Kidney epithelial cell (primary cell): ENCODE measurements around the gene USH1C. TPM values are rescaled to one million over a fixed set of nuclear protein-coding genes. Genes with fewer than 3 reads are reported as not detected.

ENCODE experiments used
- DNase-seq: peaks from one replicate; pipeline ENCODE4 v3.0.0-alpha.2; 2010; ENCODE audit warnings: low read depth
- H3K27me3 ChIP-seq: 2 replicates; pipeline ENCODE4 v1.6.0; 2011; ENCODE audit warnings: low read length; ENCODE audit not compliant: control insufficient read depth, insufficient read depth
- H3K36me3 ChIP-seq: 2 replicates; pipeline ENCODE4 v1.5.1; 2011; ENCODE audit warnings: low read length; ENCODE audit not compliant: control insufficient read depth, insufficient read depth
- H3K4me3 ChIP-seq: 2 replicates; pipeline ENCODE4 v1.5.1; 2011; ENCODE audit warnings: low read depth, mild to moderate bottlenecking, control low read depth, low read length
- CTCF ChIP-seq: IDR thresholded peaks from 2 replicates; pipeline ENCODE4 v1.5.1; 2011; ENCODE audit warnings: mild to moderate bottlenecking, moderate library complexity, low read length, control low read depth, inconsistent platforms; ENCODE audit not compliant: insufficient read depth, poor library complexity, severe bottlenecking
- total RNA-seq: library from RNA; depleted of rRNA; stranded (reverse); fragments of >200 nt; gene quantifications from 2 replicates; pipeline ENCODE4 v1.2.3, GENCODE V29; 2015

Gene USH1C
- total RNA-seq, 1 donor from 2014 or later = 1.8 TPM

GRCh38 chr11:17519061-17519885 is 24.9 kb downstream of the USH1C start:
- H3K4me3 ChIP-seq = no peak overlapping the region
- H3K36me3 ChIP-seq = no peaks in the 10 kb centered on the region
- TF ChIP-seq CTCF = no peak
- H3K27me3 ChIP-seq = peaks cover 3% of the 10 kb centered on the region
- no peak for DNase-seq

- Histone ChIP-seq H3K4me3 (no peak overlapping the region), H3K36me3 (no peaks in the 10 kb centered on the region), H3K27me3 (peaks cover 3% of the 10 kb centered on the region)
- DNase-seq = no peak
- TF ChIP-seq CTCF = no peak
These were observed 25.9 kb downstream of the USH1C start for GRCh38 chr11:17518366-17518765.

GRCh38 chr11:17517186-17517585 is 27.0 kb downstream of the USH1C start:
- TF ChIP-seq CTCF = no peak
- Histone ChIP-seq H3K27me3 (peaks cover 3% of the 10 kb centered on the region), H3K4me3 (no peak overlapping the region), H3K36me3 (no peaks in the 10 kb centered on the region)
- DNase-seq = no peak

GRCh38 chr11:17516551-17517150 is 27.6 kb downstream of the USH1C start:
- TF ChIP-seq CTCF = no peak
- no peak overlapping the region for H3K4me3 ChIP-seq
- H3K36me3 ChIP-seq = no peaks in the 10 kb centered on the region
- no peak for DNase-seq
- H3K27me3 ChIP-seq = peaks cover 3% of the 10 kb centered on the region

GRCh38 chr11:17515443-17516176 is 28.6 kb downstream of the USH1C start:
- no peak for TF ChIP-seq CTCF
- DNase-seq = no peak
- H3K27me3 ChIP-seq = peaks cover 3% of the 10 kb centered on the region

More at GRCh38 chr11:17515443-17516176, 28.6 kb downstream of the USH1C start:
- H3K4me3 ChIP-seq = no peak overlapping the region
- no peaks in the 10 kb centered on the region for H3K36me3 ChIP-seq
